ENCODE measurements around the gene TNFSF8.

Gene TNFSF8

GRCh38 chr9:114894609-114895433, 35.6 kb downstream of the TNFSF8 start:
- WGBS, 2 experiments (ENCODE audit: insufficient coverage in 2 of 2) = 79 to 85% methylated on average over 7 of the region's 7 CpGs
- Histone ChIP-seq H3K27ac (ENCODE audit: low read depth, low read length, severe bottlenecking) (peak overlapping the region; percentile 99), H3K4me1 (ENCODE audit: control insufficient read depth, insufficient read depth, low read length, poor library complexity, severe bottlenecking) (peaks cover 37% of the 10 kb centered on the region), H3K4me3 (ENCODE audit: extremely low read depth, insufficient read depth, low read length, poor library complexity, severe bottlenecking) (no peak overlapping the region), H3K36me3 (ENCODE audit: control insufficient read depth, insufficient read depth, low read length) (no peaks in the 10 kb centered on the region), H3K9me3 (ENCODE audit: control insufficient read depth, low read length) (no peaks in the 10 kb centered on the region)

GRCh38 chr9:114894206-114894605, 36.2 kb downstream of the TNFSF8 start:
- no peaks in the 10 kb centered on the region for H3K9me3 ChIP-seq (ENCODE audit: control insufficient read depth, low read length)
- WGBS, 2 experiments (ENCODE audit: insufficient coverage in 2 of 2) = 50 to 64% methylated on average over 2 to 3 of the region's 3 CpGs
- peaks cover 32% of the 10 kb centered on the region for H3K4me1 ChIP-seq (ENCODE audit: control insufficient read depth, insufficient read depth, low read length, poor library complexity, severe bottlenecking)
- no peaks in the 10 kb centered on the region for H3K36me3 ChIP-seq (ENCODE audit: control insufficient read depth, insufficient read depth, low read length)
- peak overlapping the region; percentile 99 for H3K27ac ChIP-seq (ENCODE audit: low read depth, low read length, severe bottlenecking)
- H3K4me3 ChIP-seq (ENCODE audit: extremely low read depth, insufficient read depth, low read length, poor library complexity, severe bottlenecking) = no peak overlapping the region

- Histone ChIP-seq H3K9me3 (ENCODE audit: control insufficient read depth, low read length) (no peaks in the 10 kb centered on the region), H3K4me3 (ENCODE audit: extremely low read depth, insufficient read depth, low read length, poor library complexity, severe bottlenecking) (no peak overlapping the region), H3K27ac (ENCODE audit: low read depth, low read length, severe bottlenecking) (peak overlapping the region; percentile 99), H3K4me1 (ENCODE audit: control insufficient read depth, insufficient read depth, low read length, poor library complexity, severe bottlenecking) (peaks cover 31% of the 10 kb centered on the region), H3K36me3 (ENCODE audit: control insufficient read depth, insufficient read depth, low read length) (no peaks in the 10 kb centered on the region)
- 87 to 90% methylated on average over 2 to 3 of the region's 4 CpGs for WGBS, 2 experiments (ENCODE audit: insufficient coverage in 2 of 2)
Measured at GRCh38 chr9:114893221-114894010, 37.0 kb downstream of the TNFSF8 start.

- Histone ChIP-seq H3K4me1 (ENCODE audit: control insufficient read depth, insufficient read depth, low read length, poor library complexity, severe bottlenecking) (peaks cover 19% of the 10 kb centered on the region), H3K36me3 (ENCODE audit: control insufficient read depth, insufficient read depth, low read length) (no peaks in the 10 kb centered on the region), H3K4me3 (ENCODE audit: extremely low read depth, insufficient read depth, low read length, poor library complexity, severe bottlenecking) (no peak overlapping the region), H3K27ac (ENCODE audit: low read depth, low read length, severe bottlenecking) (no peak overlapping the region), H3K9me3 (ENCODE audit: control insufficient read depth, low read length) (no peaks in the 10 kb centered on the region)
- 89 to 100% methylated on average over 2 to 3 of the region's 3 CpGs for WGBS, 2 experiments (ENCODE audit: insufficient coverage in 2 of 2)
Measured at GRCh38 chr9:114889802-114890224, 40.6 kb downstream of the TNFSF8 start.

- WGBS, 2 experiments (ENCODE audit: insufficient coverage in 2 of 2) = 78 to 91% methylated on average over 2 of the region's 4 CpGs
Measured at GRCh38 chr9:114888607-114889006, 41.8 kb downstream of the TNFSF8 start.

GRCh38 chr9:114887963-114888362, 42.4 kb downstream of the TNFSF8 start:
- peaks cover 6% of the 10 kb centered on the region for H3K4me1 ChIP-seq (ENCODE audit: control insufficient read depth, insufficient read depth, low read length, poor library complexity, severe bottlenecking)
- H3K27ac ChIP-seq (ENCODE audit: low read depth, low read length, severe bottlenecking) = no peak overlapping the region
- H3K9me3 ChIP-seq (ENCODE audit: control insufficient read depth, low read length) = no peaks in the 10 kb centered on the region
- no peaks in the 10 kb centered on the region for H3K36me3 ChIP-seq (ENCODE audit: control insufficient read depth, insufficient read depth, low read length)
- 100% methylated on average over 1 to 2 of the region's 2 CpGs for WGBS, 2 experiments (ENCODE audit: insufficient coverage in 2 of 2)
- H3K4me3 ChIP-seq (ENCODE audit: extremely low read depth, insufficient read depth, low read length, poor library complexity, severe bottlenecking) = no peak overlapping the region

More at GRCh38 chr9:114888607-114889006, 41.8 kb downstream of the TNFSF8 start:
- no peaks in the 10 kb centered on the region for H3K36me3 ChIP-seq (ENCODE audit: control insufficient read depth, insufficient read depth, low read length)
- peaks cover 9% of the 10 kb centered on the region for H3K4me1 ChIP-seq (ENCODE audit: control insufficient read depth, insufficient read depth, low read length, poor library complexity, severe bottlenecking)
- no peaks in the 10 kb centered on the region for H3K9me3 ChIP-seq (ENCODE audit: control insufficient read depth, low read length)
- H3K27ac ChIP-seq (ENCODE audit: low read depth, low read length, severe bottlenecking) = no peak overlapping the region
- H3K4me3 ChIP-seq (ENCODE audit: extremely low read depth, insufficient read depth, low read length, poor library complexity, severe bottlenecking) = no peak overlapping the region

- Histone ChIP-seq H3K36me3 (ENCODE audit: control insufficient read depth, insufficient read depth, low read length) (no peaks in the 10 kb centered on the region), H3K4me3 (ENCODE audit: extremely low read depth, insufficient read depth, low read length, poor library complexity, severe bottlenecking) (no peak overlapping the region), H3K9me3 (ENCODE audit: control insufficient read depth, low read length) (no peaks in the 10 kb centered on the region), H3K27ac (ENCODE audit: low read depth, low read length, severe bottlenecking) (no peak overlapping the region), H3K4me1 (ENCODE audit: control insufficient read depth, insufficient read depth, low read length, poor library complexity, severe bottlenecking) (peaks cover 6% of the 10 kb centered on the region)
- 96 to 100% methylated on average over 1 to 6 of the region's 8 CpGs for WGBS, 2 experiments (ENCODE audit: insufficient coverage in 2 of 2)
Measured at GRCh38 chr9:114884787-114885452, 45.5 kb downstream of the TNFSF8 start.

GRCh38 chr9:114883709-114884108, 46.7 kb downstream of the TNFSF8 start:
- Histone ChIP-seq H3K4me3 (ENCODE audit: extremely low read depth, insufficient read depth, low read length, poor library complexity, severe bottlenecking) (no peak overlapping the region), H3K36me3 (ENCODE audit: control insufficient read depth, insufficient read depth, low read length) (no peaks in the 10 kb centered on the region)
- no CpG with 5 or more reads among the region's 1 CpG for WGBS, 2 experiments (ENCODE audit: insufficient coverage in 2 of 2)

GRCh38 chr9:114880291-114880745, 50.1 kb downstream of the TNFSF8 start:
- H3K36me3 ChIP-seq (ENCODE audit: control insufficient read depth, insufficient read depth, low read length) = no peaks in the 10 kb centered on the region
- no peak overlapping the region for H3K4me3 ChIP-seq (ENCODE audit: extremely low read depth, insufficient read depth, low read length, poor library complexity, severe bottlenecking)
- 93 to 100% methylated on average over 1 of the region's 1 CpG for WGBS, 2 experiments (ENCODE audit: insufficient coverage in 2 of 2)
- H3K9me3 ChIP-seq (ENCODE audit: control insufficient read depth, low read length) = peaks cover 5% of the 10 kb centered on the region
- no peak overlapping the region for H3K27ac ChIP-seq (ENCODE audit: low read depth, low read length, severe bottlenecking)
- no peaks in the 10 kb centered on the region for H3K4me1 ChIP-seq (ENCODE audit: control insufficient read depth, insufficient read depth, low read length, poor library complexity, severe bottlenecking)

More at GRCh38 chr9:114883709-114884108, 46.7 kb downstream of the TNFSF8 start:
- H3K4me1 ChIP-seq (ENCODE audit: control insufficient read depth, insufficient read depth, low read length, poor library complexity, severe bottlenecking) = peaks cover 2% of the 10 kb centered on the region
- H3K27ac ChIP-seq (ENCODE audit: low read depth, low read length, severe bottlenecking) = no peak overlapping the region
- H3K9me3 ChIP-seq (ENCODE audit: control insufficient read depth, low read length) = no peaks in the 10 kb centered on the region

- no peak overlapping the region for H3K27ac ChIP-seq (ENCODE audit: low read depth, low read length, severe bottlenecking)
- no peaks in the 10 kb centered on the region for H3K4me1 ChIP-seq (ENCODE audit: control insufficient read depth, insufficient read depth, low read length, poor library complexity, severe bottlenecking)
- WGBS, 2 experiments (ENCODE audit: insufficient coverage in 2 of 2) = 87 to 89% methylated on average over 3 to 4 of the region's 4 CpGs
- no peaks in the 10 kb centered on the region for H3K36me3 ChIP-seq (ENCODE audit: control insufficient read depth, insufficient read depth, low read length)
- peaks cover 5% of the 10 kb centered on the region for H3K9me3 ChIP-seq (ENCODE audit: control insufficient read depth, low read length)
- H3K4me3 ChIP-seq (ENCODE audit: extremely low read depth, insufficient read depth, low read length, poor library complexity, severe bottlenecking) = no peak overlapping the region
Measured at GRCh38 chr9:114878879-114879564, 51.4 kb downstream of the TNFSF8 start.

Data from mesodermal cell (in vitro differentiated cells).